Tibial nerve (tissue), 4 donors: ENCODE results near the gene ADGRG2.

Experiments
- EP300 ChIP-seq, 2 donors: sonication (generic); formaldehyde crosslinking; IDR thresholded peaks; one replicate each; pipeline ENCODE4 v1.6.1; 2017; ENCODE audit warnings: antibody characterized with exemption in 2 of 2, mild to moderate bottlenecking in 1 of 2
- TF ChIP-seq, protein P1 (sequence below), 5 experiments: fragments of 200-600 bp in 3 of 5; fragments of 450-650 bp in 2 of 5; sonication (generic) in 3 of 5; IDR thresholded peaks; one replicate each; pipeline ENCODE4 v1.5.1; 2016 to 2019; ENCODE audit warnings: antibody characterized with exemption in 5 of 5, mild to moderate bottlenecking in 3 of 5, moderate library complexity in 2 of 5

DNA sequence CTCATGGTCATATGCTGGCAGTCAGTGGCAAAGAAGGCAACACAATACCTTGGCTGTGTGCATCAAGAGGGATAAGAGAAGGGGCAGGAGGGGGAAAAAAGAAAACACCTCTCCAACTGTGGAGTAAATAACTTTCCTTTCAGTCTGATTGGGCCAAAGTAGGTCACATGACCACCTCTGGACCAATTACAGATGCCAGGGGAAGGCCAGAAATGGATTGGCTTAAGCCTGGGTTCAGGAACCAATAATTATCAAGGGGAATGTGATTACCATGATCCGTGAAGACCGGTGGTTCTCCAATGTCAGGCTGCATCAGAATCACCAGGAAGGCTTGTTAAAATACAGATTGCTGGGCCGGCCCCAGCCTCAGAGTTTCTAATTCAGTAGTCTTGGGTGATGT lies 7.4 kb upstream of the ADGRG2 start:
- TF ChIP-seq, protein P1, sequence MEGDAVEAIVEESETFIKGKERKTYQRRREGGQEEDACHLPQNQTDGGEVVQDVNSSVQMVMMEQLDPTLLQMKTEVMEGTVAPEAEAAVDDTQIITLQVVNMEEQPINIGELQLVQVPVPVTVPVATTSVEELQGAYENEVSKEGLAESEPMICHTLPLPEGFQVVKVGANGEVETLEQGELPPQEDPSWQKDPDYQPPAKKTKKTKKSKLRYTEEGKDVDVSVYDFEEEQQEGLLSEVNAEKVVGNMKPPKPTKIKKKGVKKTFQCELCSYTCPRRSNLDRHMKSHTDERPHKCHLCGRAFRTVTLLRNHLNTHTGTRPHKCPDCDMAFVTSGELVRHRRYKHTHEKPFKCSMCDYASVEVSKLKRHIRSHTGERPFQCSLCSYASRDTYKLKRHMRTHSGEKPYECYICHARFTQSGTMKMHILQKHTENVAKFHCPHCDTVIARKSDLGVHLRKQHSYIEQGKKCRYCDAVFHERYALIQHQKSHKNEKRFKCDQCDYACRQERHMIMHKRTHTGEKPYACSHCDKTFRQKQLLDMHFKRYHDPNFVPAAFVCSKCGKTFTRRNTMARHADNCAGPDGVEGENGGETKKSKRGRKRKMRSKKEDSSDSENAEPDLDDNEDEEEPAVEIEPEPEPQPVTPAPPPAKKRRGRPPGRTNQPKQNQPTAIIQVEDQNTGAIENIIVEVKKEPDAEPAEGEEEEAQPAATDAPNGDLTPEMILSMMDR (IDR thresholded peaks at IDR 0.05) = no peak
- TF ChIP-seq EP300 (IDR thresholded peaks at IDR 0.05) = no peak
